CD14-positive monocyte (primary cell): ENCODE results near the gene BRD3OS. TPM values are rescaled to one million over a fixed set of nuclear protein-coding genes. Genes with fewer than 3 reads are reported as not detected.

ENCODE experiments used
- DNase-seq, 3 donors: peaks; one replicate each; pipeline ENCODE4 v3.0.0-alpha.2; 2011 to 2022
- H2AFZ ChIP-seq: 2 replicates; pipeline ENCODE4 v1.6.0; 2012; ENCODE audit warnings: mild to moderate bottlenecking, low read depth, low read length, inconsistent platforms; ENCODE audit not compliant: insufficient read depth, poor library complexity, severe bottlenecking
- H3K27ac ChIP-seq, 2 donors: 1 replicate in 1 of 2; 2 replicates in 1 of 2; pipeline ENCODE4 v1.5.1; 2012 to 2013; ENCODE audit warnings: low read length in 2 of 2, control low read depth in 1 of 2, inconsistent platforms in 1 of 2, low read depth in 1 of 2, mild to moderate bottlenecking in 1 of 2
- H3K27me3 ChIP-seq, 2 donors: one replicate each; pipeline versions ENCODE4 v1.6.0 to v1.6.1; 2011 to 2013; ENCODE audit warnings: low read length in 2 of 2; ENCODE audit not compliant: control insufficient read depth in 2 of 2, insufficient read depth in 2 of 2
- H3K36me3 ChIP-seq, 2 donors: replicated peaks in 1 of 2; 1 replicate in 1 of 2; 2 replicates in 1 of 2; pipeline versions ENCODE4 v1.5.1 to v1.6.1; 2012 to 2013; ENCODE audit warnings: low read length in 2 of 2, control low read depth in 1 of 2, inconsistent platforms in 1 of 2, mild to moderate bottlenecking in 1 of 2; ENCODE audit not compliant: insufficient read depth in 2 of 2, control insufficient read depth in 1 of 2
- H3K4me1 ChIP-seq, 2 donors: 1 replicate in 1 of 2; 2 replicates in 1 of 2; pipeline versions ENCODE4 v1.5.1 to v1.6.1; 2012 to 2013; ENCODE audit warnings: low read length in 2 of 2, control low read depth in 1 of 2, inconsistent platforms in 1 of 2, mild to moderate bottlenecking in 1 of 2, moderate library complexity in 1 of 2; ENCODE audit not compliant: insufficient read depth in 2 of 2, control insufficient read depth in 1 of 2
- H3K4me2 ChIP-seq: replicated peaks from 2 replicates; pipeline ENCODE3; 2012; ENCODE audit warnings: low read length, moderate library complexity, mild to moderate bottlenecking; ENCODE audit not compliant: poor library complexity, severe bottlenecking; ENCODE audit errors: extremely low read depth
- H3K4me3 ChIP-seq, 3 experiments: fragments of 200-600 bp in 1 of 3; sonication (generic) in 1 of 3; replicated peaks in 1 of 3; 1 replicate in 2 of 3; 2 replicates in 1 of 3; pipeline ENCODE4 v1.5.1; 2011 to 2013; ENCODE audit warnings: low read length in 3 of 3, mild to moderate bottlenecking in 3 of 3, control low read depth in 2 of 3, low read depth in 2 of 3, inconsistent platforms in 1 of 3, moderate library complexity in 1 of 3
- H3K79me2 ChIP-seq: 2 replicates; pipeline ENCODE4 v1.6.0; 2012; ENCODE audit warnings: mild to moderate bottlenecking, control low read depth, inconsistent platforms, low read length, moderate library complexity; ENCODE audit not compliant: insufficient read depth
- H3K9ac ChIP-seq: 2 replicates; pipeline ENCODE4 v1.6.0; 2017; ENCODE audit warnings: low read length, mild to moderate bottlenecking; ENCODE audit not compliant: insufficient read depth, poor library complexity, severe bottlenecking
- H3K9me3 ChIP-seq, 2 donors: replicated peaks in 1 of 2; 1 replicate in 1 of 2; 2 replicates in 1 of 2; pipeline versions ENCODE4 v1.5.1 to v1.6.1; 2012 to 2013; ENCODE audit warnings: low read length in 2 of 2, control low read depth in 1 of 2; ENCODE audit not compliant: control insufficient read depth in 1 of 2, insufficient read depth in 1 of 2
- H4K20me1 ChIP-seq: 2 replicates; pipeline ENCODE4 v1.6.0; 2012; ENCODE audit warnings: mild to moderate bottlenecking, low read length, control low read depth, moderate library complexity; ENCODE audit not compliant: insufficient read depth
- H3K27ac Mint-ChIP-seq, 7 donors: one replicate each; pipeline ENCODE4 v1.8.0; 2020; ENCODE audit warnings: mild to moderate bottlenecking in 7 of 7, mixed read lengths in 7 of 7, moderate library complexity in 6 of 7, inconsistent platforms in 2 of 7
- H3K27me3 Mint-ChIP-seq, 3 donors: one replicate each; pipeline ENCODE4 v1.8.0; 2021 to 2022; ENCODE audit warnings: low read depth in 3 of 3, mild to moderate bottlenecking in 3 of 3, mixed read lengths in 3 of 3, moderate library complexity in 3 of 3, inconsistent platforms in 1 of 3
- H3K36me3 Mint-ChIP-seq, 2 donors: one replicate each; pipeline ENCODE4 v1.8.0; 2020; ENCODE audit warnings: mixed read lengths in 2 of 2, inconsistent platforms in 1 of 2, mild to moderate bottlenecking in 1 of 2
- H3K4me1 Mint-ChIP-seq: one replicate; pipeline ENCODE4 v1.8.0; 2020; ENCODE audit warnings: mild to moderate bottlenecking, mixed read lengths
- H3K4me3 Mint-ChIP-seq, 2 donors: one replicate each; pipeline ENCODE4 v1.8.0; 2020; ENCODE audit warnings: mild to moderate bottlenecking in 2 of 2, mixed read lengths in 2 of 2, moderate library complexity in 1 of 2
- H3K9me3 Mint-ChIP-seq, 7 donors: one replicate each; pipeline ENCODE4 v1.8.0; 2020 to 2022; ENCODE audit warnings: mixed read lengths in 7 of 7, mild to moderate bottlenecking in 6 of 7, moderate library complexity in 6 of 7, inconsistent platforms in 2 of 7
- WGBS: methylation state at CpG from one replicate; pipeline ENCODE4 v1.1.5; 2013; ENCODE audit warnings: missing lambda C conversion rate; ENCODE audit not compliant: insufficient coverage; 5-methylcytosine and 5-hydroxymethylcytosine counted together
- intact Hi-C, 2 donors: fragments of 100-400 bp; cut with micrococcal nuclease; formaldehyde crosslinking; loops; one replicate each; pipeline versions ENCODE4 v1.15.0 to v1.15.1; 2023
- polyA plus RNA-seq, 3 donors: library from polyadenylated mRNA; depleted of rRNA in 1 of 3; unstranded in 2 of 3; stranded (reverse) in 1 of 3; fragments of 300-500 nt in 2 of 3; fragments of >200 nt in 1 of 3; fragmentation: Illumina TruSeq in 2 of 3; gene quantifications; 1 replicate in 2 of 3; 2 replicates in 1 of 3; pipeline ENCODE4 v1.2.3, GENCODE V29; 2012 to 2021
- TF ChIP-seq, protein P1 (sequence below): fragments of 200-600 bp; IDR thresholded peaks from one replicate; pipeline ENCODE4 v1.8.0; 2022; ENCODE audit warnings: antibody characterized with exemption, mild to moderate bottlenecking

The BRD3OS gene
- polyA plus RNA-seq, 3 donors = 2.9 to 6.8 (median 6.6) TPM

DNA sequence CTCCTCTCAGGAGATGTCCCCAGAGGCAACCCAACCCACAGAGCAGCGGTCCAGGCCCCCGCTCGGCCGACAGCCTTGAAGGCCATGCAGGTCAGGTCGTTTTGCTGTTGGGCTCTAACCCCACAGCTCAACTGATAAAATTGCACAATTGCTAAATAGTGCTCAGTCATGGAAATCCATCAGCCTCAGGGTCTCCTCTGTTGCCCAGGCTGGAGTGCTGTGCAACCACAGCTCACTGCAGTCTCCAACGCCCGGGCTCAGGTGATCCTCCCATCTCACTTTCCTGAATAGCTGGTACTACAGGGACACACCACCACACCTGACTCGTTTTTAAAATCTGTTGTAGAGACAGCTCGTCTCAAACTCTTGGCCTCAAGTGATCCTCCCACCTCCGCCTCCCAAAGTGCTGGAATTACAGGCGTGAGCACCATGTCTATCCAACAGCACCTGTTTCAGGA is 18.3 kb downstream of the BRD3OS start:
- Histone ChIP-seq H3K27me3 (no peaks in the 10 kb centered on the region), H3K4me1 (peaks cover 0 to 8% of the 10 kb centered on the region in 2 donors), H3K27ac (peak overlapping the region in 1 of 2 donors; percentile 45), H3K79me2 (peaks cover 10% of the 10 kb centered on the region), H3K9me3 (no peaks in the 10 kb centered on the region), H3K9ac (no peak overlapping the region), H2AFZ (no peak overlapping the region), H4K20me1 (peaks cover 85% of the 10 kb centered on the region), H3K4me3 (no peak overlapping the region), H3K36me3 (peaks cover 90 to 97% of the 10 kb centered on the region in 2 donors), H3K4me2 (no peak overlapping the region)
- Mint-ChIP-seq H3K4me1 (peaks cover 18% of the 10 kb centered on the region), H3K27ac (peak overlapping the region in 2 of 7 donors; percentile 17 to 58), H3K9me3 (peaks cover 0 to 2% (median 0%) of the 10 kb centered on the region in 7 donors), H3K4me3 (no peak overlapping the region), H3K27me3 (peaks cover 0 to 2% (median 2%) of the 10 kb centered on the region in 3 donors), H3K36me3 (peaks cover 79 to 98% of the 10 kb centered on the region in 2 donors)
- DNase-seq = no peak
- intact Hi-C loops = no loop called here
- TF ChIP-seq, protein P1, sequence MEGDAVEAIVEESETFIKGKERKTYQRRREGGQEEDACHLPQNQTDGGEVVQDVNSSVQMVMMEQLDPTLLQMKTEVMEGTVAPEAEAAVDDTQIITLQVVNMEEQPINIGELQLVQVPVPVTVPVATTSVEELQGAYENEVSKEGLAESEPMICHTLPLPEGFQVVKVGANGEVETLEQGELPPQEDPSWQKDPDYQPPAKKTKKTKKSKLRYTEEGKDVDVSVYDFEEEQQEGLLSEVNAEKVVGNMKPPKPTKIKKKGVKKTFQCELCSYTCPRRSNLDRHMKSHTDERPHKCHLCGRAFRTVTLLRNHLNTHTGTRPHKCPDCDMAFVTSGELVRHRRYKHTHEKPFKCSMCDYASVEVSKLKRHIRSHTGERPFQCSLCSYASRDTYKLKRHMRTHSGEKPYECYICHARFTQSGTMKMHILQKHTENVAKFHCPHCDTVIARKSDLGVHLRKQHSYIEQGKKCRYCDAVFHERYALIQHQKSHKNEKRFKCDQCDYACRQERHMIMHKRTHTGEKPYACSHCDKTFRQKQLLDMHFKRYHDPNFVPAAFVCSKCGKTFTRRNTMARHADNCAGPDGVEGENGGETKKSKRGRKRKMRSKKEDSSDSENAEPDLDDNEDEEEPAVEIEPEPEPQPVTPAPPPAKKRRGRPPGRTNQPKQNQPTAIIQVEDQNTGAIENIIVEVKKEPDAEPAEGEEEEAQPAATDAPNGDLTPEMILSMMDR = no peak
- WGBS = 63% methylated on average over 11 of the region's 11 CpGs

DNA sequence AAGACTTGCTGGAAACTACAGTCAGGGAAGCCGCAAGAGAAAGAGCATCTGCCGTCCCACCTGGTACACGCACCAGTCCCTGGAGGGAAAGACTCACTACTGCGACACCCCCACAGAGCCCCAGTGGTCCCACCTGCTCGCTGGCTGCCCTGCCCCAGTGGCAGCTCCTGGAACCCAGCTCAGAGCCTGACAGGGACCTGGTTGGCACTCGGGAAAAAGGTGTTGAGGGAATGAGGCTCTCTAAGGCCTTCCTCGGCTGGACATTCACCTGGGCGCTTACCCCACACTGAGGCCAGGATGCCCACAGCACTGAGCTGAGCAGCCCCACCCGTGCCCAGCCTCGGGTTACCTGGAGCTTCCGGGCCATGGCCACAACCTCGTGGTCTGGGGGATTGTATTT is 19.7 kb downstream of the BRD3OS start:
- Histone ChIP-seq H3K4me2 (no peak overlapping the region), H3K4me3 (no peak overlapping the region), H3K36me3 (peaks cover 92 to 97% of the 10 kb centered on the region in 2 donors), H3K27ac (no peak overlapping the region), H3K9ac (no peak overlapping the region), H4K20me1 (peaks cover 87% of the 10 kb centered on the region), H3K27me3 (no peaks in the 10 kb centered on the region), H3K9me3 (no peaks in the 10 kb centered on the region), H3K79me2 (peaks cover 10% of the 10 kb centered on the region), H2AFZ (no peak overlapping the region), H3K4me1 (peaks cover 0 to 8% of the 10 kb centered on the region in 2 donors)
- TF ChIP-seq, protein P1 = no peak
- intact Hi-C loops = no loop called here
- H3K4me3 Mint-ChIP-seq = no peak overlapping the region
- 95% methylated on average over 11 of the region's 12 CpGs for WGBS
- DNase-seq = no peak
- peaks cover 76 to 99% of the 10 kb centered on the region in 2 donors for H3K36me3 Mint-ChIP-seq
- peaks cover 0 to 2% (median 0%) of the 10 kb centered on the region in 3 donors for H3K27me3 Mint-ChIP-seq
- H3K9me3 Mint-ChIP-seq = peaks cover 0 to 2% (median 0%) of the 10 kb centered on the region in 7 donors
- H3K27ac Mint-ChIP-seq = peak overlapping the region in 2 of 7 donors; percentile 46 to 80
- peaks cover 18% of the 10 kb centered on the region for H3K4me1 Mint-ChIP-seq
